ENCODE data around the gene CRACR2A.

- TF ChIP-seq CTCF (conservative IDR thresholded peaks at IDR 0.05; ENCODE audit: low read depth, low read length) (no peak), EZH2 (IDR thresholded peaks at IDR 0.05; ENCODE audit: low read length, unreplicated experiment) (no peak), EZH2phosphoT487 (IDR thresholded peaks at IDR 0.05; ENCODE audit: borderline replicate concordance, low read length) (no peak)
Measured at GRCh38 chr12:3589745-3590144, 163.2 kb downstream of the CRACR2A start.
